Adipose tissue (tissue), 3 donors: ENCODE measurements around the gene AK4. TPM values are rescaled to one million over a fixed set of nuclear protein-coding genes. Genes with fewer than 3 reads are reported as not detected.

Source experiments
- H3K27ac ChIP-seq: one replicate; pipeline ENCODE4 v1.5.1; 2013; ENCODE audit warnings: low read depth, low read length
- WGBS, 3 donors: extraction: QIAGEN DNeasy Blood & Tissue Kit; methylation state at CpG; one replicate each; pipeline ENCODE4 v1.1.7; 2013; 5-methylcytosine and 5-hydroxymethylcytosine counted together
- polyA plus RNA-seq, 3 donors: library from polyadenylated mRNA; stranded (reverse); fragments of 200-250 nt; gene quantifications; one replicate each; pipeline ENCODE4 v1.2.3, GENCODE V29; 2013
- donor health status: healthy with polysubstance abuse.
- donor health status: Bipolar disorder and iron deficiency.
- donor health status: healthy.

The AK4 gene
- polyA plus RNA-seq, 3 donors, result 4.6 to 62.7 (median 19.3) TPM

GRCh38 chr1:65197636-65198035, 49.6 kb downstream of the AK4 start:
- no peak overlapping the region for H3K27ac ChIP-seq
- WGBS, 3 donors, result 88 to 94% (median 92%) methylated on average over 4 of the region's 4 CpGs

GRCh38 chr1:65198096-65198495, 50.1 kb downstream of the AK4 start:
- no peak overlapping the region for H3K27ac ChIP-seq
- WGBS, 3 donors, result 28 to 42% (median 33%) methylated on average over 1 of the region's 1 CpG

DNA sequence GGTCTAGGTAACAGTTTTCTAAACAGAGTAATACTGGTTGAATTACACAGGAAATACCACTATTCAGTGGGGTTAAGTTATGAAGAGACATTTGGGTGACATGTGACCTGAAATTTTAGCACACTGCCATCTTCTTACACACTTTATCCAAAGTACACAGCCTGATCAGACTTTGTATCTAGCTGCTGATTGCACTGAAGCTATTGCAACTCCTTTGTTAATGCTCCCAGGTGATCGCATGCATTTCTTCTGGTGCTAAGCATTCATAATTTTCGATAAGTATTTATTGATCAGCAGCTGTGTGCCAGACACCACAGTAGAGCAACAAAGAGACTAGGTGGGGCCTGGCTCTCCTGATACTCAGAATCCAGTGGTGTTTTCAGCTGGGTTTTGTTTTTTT, 52.4 kb downstream of the AK4 start:
- 56 to 98% (median 97%) methylated on average over 2 of the region's 2 CpGs for WGBS, 3 donors
- no peak overlapping the region for H3K27ac ChIP-seq

DNA sequence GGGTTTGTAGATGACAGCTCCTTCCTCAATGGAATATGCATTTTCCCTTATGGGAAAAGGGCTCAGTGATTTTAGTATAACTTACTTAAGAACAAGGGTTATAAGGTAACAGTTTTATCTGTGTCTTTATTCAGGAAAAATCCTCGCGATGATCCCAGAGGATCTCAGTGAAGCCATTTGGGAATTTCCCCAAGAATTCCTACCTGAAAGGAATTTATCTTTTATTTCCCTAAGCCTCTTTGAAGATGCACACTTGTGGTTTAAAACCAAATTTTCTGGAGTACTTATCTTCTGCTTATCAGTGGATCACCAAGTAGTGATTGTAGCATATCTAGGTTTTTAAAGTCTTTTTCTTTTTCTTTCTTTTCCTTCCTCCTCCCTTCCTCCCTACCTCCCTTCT, 58.8 kb downstream of the AK4 start:
- WGBS, 3 donors, result 88 to 90% (median 88%) methylated on average over 2 of the region's 2 CpGs
- H3K27ac ChIP-seq, result no peak overlapping the region

DNA sequence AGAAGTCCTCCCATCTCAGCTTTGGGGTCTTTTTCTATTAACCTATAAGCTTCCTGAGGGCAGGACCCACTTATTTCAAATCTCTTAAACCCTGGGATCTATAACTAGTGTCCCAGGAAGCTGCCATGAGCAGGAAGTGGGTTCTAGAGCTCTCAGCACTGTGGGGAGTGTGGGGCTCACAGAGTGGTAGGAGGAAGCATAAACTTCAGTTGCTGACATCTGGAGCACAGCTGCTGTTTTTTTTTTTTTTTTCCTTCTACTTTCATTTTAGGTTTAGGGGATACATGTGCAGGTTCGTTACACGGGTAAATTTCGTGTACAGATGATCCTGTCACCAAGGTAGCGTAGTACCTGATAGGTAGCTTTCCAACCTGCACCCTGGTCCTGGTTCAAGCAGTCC, 59.3 kb downstream of the AK4 start:
- WGBS, 3 donors, result 55 to 85% (median 63%) methylated on average over 4 of the region's 4 CpGs

GRCh38 chr1:65208563-65208973, 60.6 kb downstream of the AK4 start:
- H3K27ac ChIP-seq, result no peak overlapping the region
- WGBS, 3 donors, result 80 to 85% (median 80%) methylated on average over 8 of the region's 8 CpGs

More for the DNA sequence above, 59.3 kb downstream of the AK4 start:
- H3K27ac ChIP-seq, result no peak overlapping the region

DNA sequence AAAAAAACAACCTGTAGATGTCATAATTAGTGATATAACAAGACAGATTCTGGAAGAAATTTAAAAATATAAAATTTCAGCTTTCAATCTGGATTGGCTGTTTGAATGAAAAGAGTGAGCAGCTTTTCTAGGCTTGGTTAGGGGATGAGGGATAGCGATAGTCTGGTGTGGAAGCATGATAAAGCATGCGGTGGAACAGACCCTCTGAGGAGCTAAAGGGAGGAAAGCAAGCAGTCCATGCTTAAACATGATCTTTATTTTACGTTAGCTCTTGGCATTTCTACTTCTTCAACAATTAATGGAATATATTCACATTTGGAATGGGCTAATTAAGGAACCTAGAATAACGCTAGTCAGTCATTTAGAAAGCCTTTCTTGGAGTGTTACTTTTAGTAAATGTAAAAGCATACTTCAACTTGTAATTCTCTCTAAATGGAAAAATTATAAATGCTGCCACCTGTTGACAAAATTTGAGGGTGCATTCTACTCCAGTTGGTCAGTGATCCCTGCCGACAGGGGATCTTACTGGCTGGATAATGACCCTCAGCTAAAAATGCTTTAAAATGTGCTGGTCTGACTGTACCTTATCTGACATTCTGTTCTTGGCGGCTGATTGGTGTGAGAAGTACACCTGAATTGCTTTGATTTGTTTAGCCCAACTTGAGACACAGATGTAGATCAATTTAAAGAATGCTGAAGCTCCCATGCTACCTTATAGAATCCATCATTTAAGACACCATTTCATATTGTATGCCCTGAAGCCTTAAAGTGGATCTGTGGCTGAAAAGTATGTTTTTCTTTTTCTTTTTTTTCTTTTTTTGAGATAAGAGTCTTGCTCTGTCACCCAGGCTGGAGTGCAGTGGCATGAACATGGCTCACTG, 61.2 kb downstream of the AK4 start:
- 29 to 47% (median 46%) methylated on average over 6 of the region's 6 CpGs for WGBS, 3 donors
- H3K27ac ChIP-seq, result no peak overlapping the region

GRCh38 chr1:65210325-65210724, 62.3 kb downstream of the AK4 start:
- H3K27ac ChIP-seq, result no peak overlapping the region
- WGBS, 3 donors, result 94 to 99% (median 98%) methylated on average over 5 of the region's 5 CpGs

DNA sequence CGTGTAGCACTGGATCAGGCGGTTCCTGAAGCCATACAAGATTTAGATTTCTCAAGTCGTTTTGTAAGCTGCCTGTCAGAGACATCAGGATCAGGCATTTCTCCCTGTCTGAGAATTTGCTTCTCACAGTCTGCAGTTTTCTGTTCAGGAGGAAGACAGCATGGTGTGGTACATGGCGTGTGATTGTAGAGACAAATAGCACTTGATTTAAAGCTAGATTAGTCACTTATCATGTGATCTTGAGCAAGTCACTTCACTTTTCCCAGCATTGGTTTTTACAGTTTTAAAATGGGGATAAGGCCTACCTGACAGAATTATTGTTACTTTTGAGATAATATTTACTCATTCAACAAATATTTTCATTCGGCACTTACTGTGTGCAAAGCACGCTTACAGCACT, 63.3 kb downstream of the AK4 start:
- WGBS, 3 donors, result 92 to 93% (median 92%) methylated on average over 6 of the region's 6 CpGs
- no peak overlapping the region for H3K27ac ChIP-seq

- H3K27ac ChIP-seq, result no peak overlapping the region
- 69 to 75% (median 70%) methylated on average over 5 of the region's 5 CpGs for WGBS, 3 donors
These were observed 65.4 kb downstream of the AK4 start for GRCh38 chr1:65213271-65214023.

- WGBS, 3 donors, result 43 to 94% (median 91%) methylated on average over 9 of the region's 9 CpGs
- no peak overlapping the region for H3K27ac ChIP-seq
These were observed 66.5 kb downstream of the AK4 start for GRCh38 chr1:65214340-65215027.

DNA sequence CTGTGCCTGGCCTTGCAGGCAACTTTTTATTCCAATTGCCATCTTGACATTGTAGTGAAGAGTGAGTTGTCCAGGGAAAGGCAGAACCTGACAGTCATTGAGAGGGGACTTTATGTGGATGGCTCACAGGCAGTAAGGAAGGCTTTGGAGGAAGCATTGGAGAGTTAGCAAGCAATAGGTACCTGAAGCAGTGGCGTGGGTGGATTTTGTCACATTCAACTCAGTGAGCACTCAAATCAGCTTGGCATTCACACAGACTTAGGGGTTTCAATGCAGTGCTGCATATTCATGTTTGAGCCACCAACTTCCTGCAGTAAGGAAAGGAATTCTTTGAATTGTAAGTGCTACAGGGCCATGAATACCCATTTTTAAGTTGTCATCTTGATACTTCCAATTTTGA, 69.0 kb downstream of the AK4 start:
- WGBS, 3 donors, result 83 to 100% (median 97%) methylated on average over 1 of the region's 1 CpG
- H3K27ac ChIP-seq, result no peak overlapping the region

DNA sequence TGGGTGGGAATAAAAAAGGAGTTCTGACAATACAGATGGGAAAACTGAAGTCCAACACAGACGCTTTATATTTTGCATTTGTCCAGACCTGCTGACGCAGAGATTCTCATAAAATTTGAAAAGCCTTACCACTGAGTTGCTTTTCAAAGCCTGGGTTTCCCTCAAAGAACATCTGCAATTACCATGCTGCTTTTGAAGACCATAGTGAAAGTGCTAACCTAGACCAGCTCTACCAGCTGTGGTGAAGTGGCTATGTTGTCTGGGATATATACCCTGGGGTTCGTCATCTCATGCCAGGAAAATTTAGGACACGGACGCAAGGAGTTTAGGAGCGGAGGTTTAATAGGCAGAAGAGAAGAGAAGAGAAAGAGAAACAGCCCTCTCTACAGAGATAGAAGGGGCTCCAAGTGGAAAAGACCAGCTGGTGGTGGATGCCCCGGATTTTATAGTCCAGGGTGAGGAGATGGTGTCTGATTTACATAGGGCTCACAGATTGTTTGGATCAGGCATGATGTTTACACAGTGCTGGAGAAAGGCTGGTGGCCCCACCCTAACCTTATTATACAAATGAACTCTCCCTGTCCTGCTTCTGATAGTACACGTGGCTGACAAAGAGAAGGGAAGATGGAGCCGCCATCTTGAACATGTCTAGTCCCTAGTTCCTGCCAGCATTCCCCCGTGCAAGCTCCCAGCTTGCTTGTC, 73.8 kb downstream of the AK4 start:
- 80 to 87% (median 84%) methylated on average over 10 of the region's 10 CpGs for WGBS, 3 donors
- no peak overlapping the region for H3K27ac ChIP-seq

GRCh38 chr1:65222340-65222940, 74.4 kb downstream of the AK4 start:
- WGBS, 3 donors, result 84 to 87% (median 86%) methylated on average over 4 of the region's 4 CpGs
- no peak overlapping the region for H3K27ac ChIP-seq

DNA sequence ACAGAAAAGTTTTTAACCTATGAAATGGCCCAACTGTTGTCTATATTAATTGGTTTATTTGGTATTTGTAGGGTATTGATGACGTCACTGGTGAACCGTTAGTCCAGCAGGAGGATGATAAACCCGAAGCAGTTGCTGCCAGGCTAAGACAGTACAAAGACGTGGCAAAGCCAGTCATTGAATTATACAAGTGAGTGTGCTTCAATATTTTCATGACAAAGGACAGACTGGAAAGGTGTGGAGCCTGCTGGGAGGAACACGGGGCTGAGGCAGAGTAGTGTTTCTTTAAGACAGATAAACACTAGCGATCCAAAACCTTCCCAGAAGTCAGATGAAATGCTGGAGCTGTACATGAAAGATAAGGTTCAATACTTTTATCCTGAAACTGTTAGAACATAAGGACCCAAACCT, 76.7 kb downstream of the AK4 start:
- WGBS, 3 donors, result 70 to 82% (median 80%) methylated on average over 6 of the region's 6 CpGs
- H3K27ac ChIP-seq, result no peak overlapping the region

DNA sequence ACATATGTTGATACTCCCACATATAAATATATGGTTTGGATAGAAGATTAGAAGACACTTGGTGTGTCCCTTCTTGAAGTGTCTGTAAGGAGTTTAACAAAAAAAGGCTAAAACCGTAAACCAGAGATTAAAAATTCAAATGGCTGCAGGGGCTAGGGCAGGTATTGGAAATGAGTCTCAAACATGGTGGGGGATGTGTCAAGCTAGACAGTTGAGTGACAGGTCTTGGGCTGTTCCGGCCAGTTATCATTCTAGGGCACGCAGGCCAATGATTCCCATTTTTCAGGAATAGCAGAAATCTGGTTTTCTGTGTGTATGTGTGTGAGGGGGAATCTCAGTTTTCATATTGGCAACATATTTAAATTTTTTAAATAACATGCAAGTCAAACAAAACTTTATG, 77.2 kb downstream of the AK4 start:
- H3K27ac ChIP-seq, result no peak overlapping the region
- 93 to 95% (median 95%) methylated on average over 3 of the region's 3 CpGs for WGBS, 3 donors

DNA sequence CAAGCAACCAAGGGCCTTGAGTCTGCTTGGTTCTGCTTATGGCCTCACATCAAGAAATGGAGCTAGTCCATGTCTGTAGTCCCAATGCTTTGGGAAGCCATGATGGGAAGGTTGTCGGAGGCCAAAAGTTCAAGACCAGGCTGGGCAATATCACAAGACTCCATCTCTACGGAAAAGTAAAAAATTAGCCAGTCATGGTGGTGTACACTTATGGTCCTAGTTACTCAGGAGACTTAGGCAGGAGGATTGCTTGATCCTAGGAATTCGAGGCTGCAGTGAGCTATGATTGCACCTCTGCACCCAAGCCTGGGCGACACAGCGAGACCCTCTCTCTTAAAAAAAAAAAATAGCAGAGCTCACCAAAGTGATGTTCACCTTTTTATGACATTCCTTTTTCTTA, 81.2 kb downstream of the AK4 start:
- no peak overlapping the region for H3K27ac ChIP-seq
- 86 to 96% (median 95%) methylated on average over 5 of the region's 5 CpGs for WGBS, 3 donors

DNA sequence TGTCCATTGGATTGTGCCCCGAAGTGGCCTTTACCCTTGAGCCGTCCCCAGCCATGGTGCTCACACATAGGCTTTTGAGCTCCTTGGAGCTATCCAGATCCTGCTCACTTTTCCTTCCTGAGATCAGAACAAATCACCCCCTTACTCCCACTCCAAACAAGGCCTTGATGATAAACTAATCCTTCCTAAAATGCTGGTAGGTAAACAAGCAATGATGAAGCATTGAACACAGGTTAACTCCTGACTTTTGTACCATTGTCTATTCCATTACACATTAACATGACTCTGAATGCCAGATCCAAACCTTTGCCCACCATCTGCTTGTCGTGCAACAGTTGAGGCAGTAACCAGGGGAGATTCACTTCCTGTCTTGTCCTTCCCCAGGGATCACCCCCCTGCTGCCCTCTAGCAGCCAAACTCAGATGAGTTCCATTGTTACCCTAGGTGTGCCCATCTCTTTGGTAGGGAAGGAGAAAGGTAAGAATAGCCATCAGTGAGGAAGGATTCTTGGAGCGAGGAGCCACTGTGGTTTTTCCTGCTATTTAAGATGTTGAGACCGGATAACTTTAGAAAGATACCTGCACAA, 81.8 kb downstream of the AK4 start:
- 92 to 96% (median 96%) methylated on average over 5 of the region's 5 CpGs for WGBS, 3 donors
- H3K27ac ChIP-seq, result no peak overlapping the region
